ENCODE data around the gene ADNP. TPM values are rescaled to one million over a fixed set of nuclear protein-coding genes. Genes with fewer than 3 reads are reported as not detected.

The ADNP gene
- total and polyA plus RNA-seq, 7 donors: 12.0 to 52.6 (median 41.5) TPM

- TF ChIP-seq POLR2AphosphoS5 (IDR thresholded peaks at IDR 0.05): peak in 1 of 4 donors; percentile 9
- no peak for TF ChIP-seq POLR2A (IDR thresholded peaks at IDR 0.05)
- Histone ChIP-seq H3K9me3 (no peaks in the 10 kb centered on the region), H3K4me3 (peak within 1 kb of the TSS; percentile 70 to 93 (median 79)), H3K36me3 (peaks cover 0 to 25% (median 11%) of the 10 kb centered on the region in 4 donors), H3K27me3 (no peaks in the 10 kb centered on the region), H3K27ac (peak within 1 kb of the TSS; percentile 82 to 92 (median 88)), H3K4me1 (peaks cover 0 to 54% (median 46%) of the 10 kb centered on the region in 4 donors)
- peak; percentile 93 for DNase-seq
- intact Hi-C loops (cut with DNase I): loop anchor here (1.0 kb wide), 1 partner anchor 28 kb away; the partner anchor contains the start of gene ADNP
- 2 to 4% methylated on average over 67 of the region's 67 CpGs for WGBS, 2 donors
Measured at GRCh38 chr20:50958615-50959542, 27.6 kb upstream of the ADNP start, which contains the start of gene MOCS3. Gene MOCS3 (plus strand): TSS chr20:50958818. CDS start chr20:50958843, 25 bp downstream.

DNA sequence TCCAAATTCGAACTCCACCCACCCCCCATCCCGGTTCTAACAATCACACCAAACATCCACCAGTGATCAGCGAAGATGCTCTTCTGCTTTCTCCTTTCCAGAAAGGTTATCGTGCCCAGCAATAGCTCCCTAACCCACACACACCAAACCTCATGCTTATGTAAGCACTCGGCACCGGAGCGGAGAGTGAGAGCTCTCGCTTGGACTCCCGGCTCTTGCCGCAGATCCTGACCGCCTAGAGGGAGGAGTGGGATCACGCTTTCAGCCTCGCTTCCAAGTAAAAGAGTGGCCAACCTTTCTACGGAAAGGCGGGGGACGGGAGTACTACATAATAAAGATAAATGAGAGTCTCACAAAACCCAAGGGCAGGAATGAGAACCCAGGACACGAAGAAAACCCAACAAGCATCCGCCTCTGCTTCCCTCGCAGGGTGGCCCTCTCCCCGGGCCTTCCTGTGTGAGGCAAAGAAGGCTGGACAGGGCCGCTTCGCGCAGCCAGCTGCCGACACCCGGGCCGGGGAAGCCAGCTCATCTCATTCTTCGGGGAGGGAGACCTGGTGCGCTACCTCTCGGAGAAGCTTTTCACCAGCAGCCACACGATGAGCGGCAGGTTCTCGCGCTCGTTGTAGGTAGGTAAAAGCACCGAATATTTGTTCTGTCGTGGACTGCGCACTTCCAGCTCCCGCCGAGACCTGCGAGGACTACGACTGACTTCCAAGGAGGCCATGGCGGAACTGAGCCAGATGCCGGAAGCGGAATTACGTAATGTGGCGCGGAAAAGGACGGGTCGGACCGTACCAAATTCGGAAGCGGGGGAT is 26.8 kb upstream of the ADNP start, which contains the start of gene DPM1:
Gene DPM1 (minus strand): TSS at position 735 of the 817 bp plus-strand sequence. CDS start 9 bp downstream, at position 726.
- WGBS, 2 donors: 0 to 1% methylated on average over 52 of the region's 52 CpGs
- Histone ChIP-seq H3K4me3 (peak within 1 kb of the TSS; percentile 70 to 93 (median 79)), H3K36me3 (peaks cover 0 to 33% (median 11%) of the 10 kb centered on the region in 4 donors), H3K9me3 (no peaks in the 10 kb centered on the region), H3K27me3 (no peaks in the 10 kb centered on the region), H3K27ac (peak within 1 kb of the TSS; percentile 82 to 92 (median 88)), H3K4me1 (peaks cover 0 to 54% (median 46%) of the 10 kb centered on the region in 4 donors)
- TF ChIP-seq, protein P1, sequence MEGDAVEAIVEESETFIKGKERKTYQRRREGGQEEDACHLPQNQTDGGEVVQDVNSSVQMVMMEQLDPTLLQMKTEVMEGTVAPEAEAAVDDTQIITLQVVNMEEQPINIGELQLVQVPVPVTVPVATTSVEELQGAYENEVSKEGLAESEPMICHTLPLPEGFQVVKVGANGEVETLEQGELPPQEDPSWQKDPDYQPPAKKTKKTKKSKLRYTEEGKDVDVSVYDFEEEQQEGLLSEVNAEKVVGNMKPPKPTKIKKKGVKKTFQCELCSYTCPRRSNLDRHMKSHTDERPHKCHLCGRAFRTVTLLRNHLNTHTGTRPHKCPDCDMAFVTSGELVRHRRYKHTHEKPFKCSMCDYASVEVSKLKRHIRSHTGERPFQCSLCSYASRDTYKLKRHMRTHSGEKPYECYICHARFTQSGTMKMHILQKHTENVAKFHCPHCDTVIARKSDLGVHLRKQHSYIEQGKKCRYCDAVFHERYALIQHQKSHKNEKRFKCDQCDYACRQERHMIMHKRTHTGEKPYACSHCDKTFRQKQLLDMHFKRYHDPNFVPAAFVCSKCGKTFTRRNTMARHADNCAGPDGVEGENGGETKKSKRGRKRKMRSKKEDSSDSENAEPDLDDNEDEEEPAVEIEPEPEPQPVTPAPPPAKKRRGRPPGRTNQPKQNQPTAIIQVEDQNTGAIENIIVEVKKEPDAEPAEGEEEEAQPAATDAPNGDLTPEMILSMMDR (IDR thresholded peaks at IDR 0.05): no peak
- TF ChIP-seq POLR2A (IDR thresholded peaks at IDR 0.05) (peak; percentile 67 to 85), POLR2AphosphoS5 (IDR thresholded peaks at IDR 0.05) (peak; percentile 96 to 99 (median 97))
- intact Hi-C loops (cut with DNase I): loop anchor here (1.0 kb wide), 1 partner anchor 27 kb away; the partner anchor contains the start of gene ADNP
- DNase-seq: peak; percentile 94

- intact Hi-C loops (cut with DNase I): no loop called here
- peak overlapping the region; percentile 82 to 92 (median 88) for H3K27ac ChIP-seq
- WGBS, 2 donors: 6 to 23% methylated on average over 7 of the region's 7 CpGs
Measured at GRCh38 chr20:50957276-50957675, 26.0 kb upstream of the ADNP start.

GRCh38 chr20:50953821-50954220 is 22.6 kb upstream of the ADNP start:
- H3K36me3 ChIP-seq: peaks cover 0 to 61% (median 9%) of the 10 kb centered on the region in 4 donors
- no peak overlapping the region for H3K4me3 ChIP-seq
- DNase-seq: no peak
- H3K27me3 ChIP-seq: no peaks in the 10 kb centered on the region
- no peak overlapping the region for H3K27ac ChIP-seq
- intact Hi-C loops (cut with DNase I): no loop called here
- no peak for TF ChIP-seq POLR2A (IDR thresholded peaks at IDR 0.05)
- TF ChIP-seq POLR2AphosphoS5 (IDR thresholded peaks at IDR 0.05): no peak
- TF ChIP-seq EP300 (IDR thresholded peaks at IDR 0.05): no peak
- TF ChIP-seq, protein P1 (IDR thresholded peaks at IDR 0.05): no peak
- H3K4me1 ChIP-seq: peaks cover 0 to 29% (median 25%) of the 10 kb centered on the region in 4 donors
- no peaks in the 10 kb centered on the region for H3K9me3 ChIP-seq

More at GRCh38 chr20:50957276-50957675, 26.0 kb upstream of the ADNP start:
- TF ChIP-seq EP300 (IDR thresholded peaks at IDR 0.05) (no peak), POLR2A (IDR thresholded peaks at IDR 0.05) (no peak), POLR2AphosphoS5 (IDR thresholded peaks at IDR 0.05) (no peak)
- TF ChIP-seq, protein P1 (IDR thresholded peaks at IDR 0.05): no peak
- peak overlapping the region; percentile 70 to 93 (median 79) for H3K4me3 ChIP-seq
- no peaks in the 10 kb centered on the region for H3K27me3 ChIP-seq
- H3K36me3 ChIP-seq: peaks cover 0 to 35% (median 8%) of the 10 kb centered on the region in 4 donors
- H3K9me3 ChIP-seq: no peaks in the 10 kb centered on the region
- no peak for DNase-seq
- peaks cover 0 to 54% (median 46%) of the 10 kb centered on the region in 4 donors for H3K4me1 ChIP-seq

Measured in sigmoid colon (tissue), 7 donors.